Measurements from ENCODE around the gene IL1RAP.

Gene IL1RAP

DNA sequence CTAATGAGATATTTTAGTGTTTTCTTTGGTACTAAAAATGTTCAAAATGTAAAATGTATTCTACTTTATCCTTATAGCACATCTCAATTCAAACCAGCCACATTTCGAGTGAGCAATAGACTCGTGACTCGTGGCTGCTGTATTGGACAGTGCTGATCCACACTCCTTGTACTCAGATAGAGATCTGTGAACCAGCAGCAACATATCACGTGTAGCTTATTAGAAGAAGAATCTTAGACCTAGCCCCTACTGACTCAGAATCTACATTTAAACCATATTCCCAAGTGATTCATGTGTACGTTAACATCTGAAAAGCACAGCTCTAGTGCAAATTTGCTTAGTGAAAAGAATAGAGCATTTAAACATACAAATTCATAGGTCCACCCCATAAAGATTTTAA lies 130.9 kb downstream of the IL1RAP start:
- in situ Hi-C loops (cut with HindIII; ENCODE audit: low sequenced_read_pairs) = no loop called here

GRCh38 chr3:190645932-190646460 lies 132.1 kb downstream of the IL1RAP start:
- in situ Hi-C loops (cut with HindIII; ENCODE audit: low sequenced_read_pairs) = no loop called here

GRCh38 chr3:190646996-190647395 lies 133.1 kb downstream of the IL1RAP start:
- in situ Hi-C loops (cut with HindIII; ENCODE audit: low sequenced_read_pairs) = no loop called here

DNA sequence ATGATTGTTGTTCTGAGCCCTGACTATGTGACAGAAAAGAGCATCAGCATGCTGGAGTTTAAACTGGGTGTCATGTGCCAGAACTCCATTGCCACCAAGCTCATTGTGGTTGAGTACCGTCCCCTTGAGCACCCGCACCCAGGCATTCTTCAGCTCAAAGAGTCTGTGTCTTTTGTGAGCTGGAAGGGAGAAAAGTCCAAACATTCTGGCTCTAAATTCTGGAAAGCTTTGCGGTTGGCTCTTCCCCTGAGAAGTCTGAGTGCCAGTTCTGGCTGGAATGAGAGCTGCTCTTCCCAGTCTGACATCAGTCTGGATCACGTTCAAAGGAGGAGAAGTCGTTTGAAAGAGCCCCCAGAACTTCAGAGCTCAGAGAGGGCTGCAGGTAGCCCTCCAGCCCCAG lies 142.0 kb downstream of the IL1RAP start:
- in situ Hi-C loops (cut with HindIII; ENCODE audit: low sequenced_read_pairs) = no loop called here

DNA sequence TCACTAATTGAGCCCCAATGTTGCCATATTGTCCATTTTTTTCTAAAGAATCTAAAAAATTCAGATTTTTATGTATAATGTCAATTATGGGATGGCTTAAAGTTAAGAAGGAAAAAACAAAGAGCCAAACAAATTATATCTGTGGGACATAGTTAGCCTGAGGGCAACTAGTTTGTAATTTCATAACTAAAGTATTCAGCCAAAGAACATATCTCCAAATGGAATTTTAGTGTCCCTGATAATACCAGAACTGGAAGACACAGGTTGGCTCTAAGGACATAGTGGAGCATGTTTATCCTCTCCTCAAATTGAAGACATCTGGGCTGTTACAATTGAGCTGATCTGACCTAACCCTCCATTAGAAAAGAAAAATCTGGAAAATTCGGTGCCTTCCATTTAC lies 144.2 kb downstream of the IL1RAP start:
- in situ Hi-C loops (cut with HindIII; ENCODE audit: low sequenced_read_pairs) = no loop called here

- in situ Hi-C loops (cut with HindIII; ENCODE audit: low sequenced_read_pairs) = no loop called here
These were observed 152.9 kb downstream of the IL1RAP start for GRCh38 chr3:190666821-190667220.

DNA sequence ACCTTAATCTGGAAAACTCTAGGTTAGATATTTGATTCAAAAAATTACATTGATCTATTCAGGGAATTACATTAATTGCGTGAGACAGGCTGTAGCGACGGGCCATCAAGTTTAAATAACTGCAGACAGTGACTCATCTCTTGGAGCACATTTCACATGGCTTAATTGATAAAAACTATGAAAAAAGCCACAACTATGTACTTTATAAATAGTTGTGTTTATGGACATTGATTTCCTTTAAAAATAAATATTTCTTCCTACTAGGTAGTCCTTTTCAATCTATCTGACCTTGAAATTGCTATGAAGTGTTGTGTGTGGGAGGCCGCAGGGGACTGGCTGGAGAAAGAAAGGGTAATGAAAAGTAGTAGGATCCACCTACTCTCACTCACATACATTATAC lies 157.8 kb downstream of the IL1RAP start:
- in situ Hi-C loops (cut with HindIII; ENCODE audit: low sequenced_read_pairs) = no loop called here

DNA sequence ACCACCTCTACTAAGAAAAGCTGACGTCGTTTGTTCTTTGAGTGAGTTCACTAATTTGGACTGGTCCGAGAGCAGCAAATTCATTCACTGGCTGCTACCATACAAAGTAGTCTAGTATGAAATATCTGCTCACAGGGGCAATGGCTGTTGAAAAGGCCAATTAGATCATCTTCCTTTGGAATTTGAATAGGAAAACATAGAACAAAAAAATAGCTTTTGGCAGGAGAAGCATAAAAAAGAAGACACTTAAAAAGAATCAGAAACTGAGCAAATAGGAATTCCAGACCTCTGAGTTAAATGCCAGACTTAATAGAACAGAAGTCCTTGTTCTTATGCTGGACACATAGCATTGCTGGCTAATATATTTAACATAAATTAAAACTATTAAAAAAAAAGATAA lies 159.3 kb downstream of the IL1RAP start:
- in situ Hi-C loops (cut with HindIII; ENCODE audit: low sequenced_read_pairs) = no loop called here

- in situ Hi-C loops (cut with HindIII; ENCODE audit: low sequenced_read_pairs) = loop anchor here (25.0 kb wide), 1 partner anchor 714 kb away; no protein-coding TSS in a partner anchor
These were observed 162.6 kb downstream of the IL1RAP start for GRCh38 chr3:190676481-190676880.

DNA sequence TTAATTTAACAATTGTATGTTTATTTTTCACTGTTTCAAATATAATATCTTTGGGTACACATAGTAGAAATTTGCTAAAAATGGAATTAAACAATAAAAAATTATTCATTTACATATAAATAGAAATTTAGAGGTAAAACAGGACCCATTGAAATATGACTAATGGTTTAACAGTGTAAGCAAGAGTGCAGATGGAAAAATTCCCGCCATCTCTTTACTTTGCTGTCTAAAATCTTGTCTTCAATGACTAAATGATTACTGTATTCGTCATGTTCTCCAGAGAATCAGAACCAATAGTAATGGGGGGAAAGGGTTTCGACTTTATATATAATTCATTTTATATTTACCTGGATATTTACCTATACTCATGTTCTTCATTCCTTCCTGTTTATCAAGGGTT lies 163.1 kb downstream of the IL1RAP start:
- in situ Hi-C loops (cut with HindIII; ENCODE audit: low sequenced_read_pairs) = loop anchor here (25.0 kb wide), 1 partner anchor 715 kb away; no protein-coding TSS in a partner anchor

DNA sequence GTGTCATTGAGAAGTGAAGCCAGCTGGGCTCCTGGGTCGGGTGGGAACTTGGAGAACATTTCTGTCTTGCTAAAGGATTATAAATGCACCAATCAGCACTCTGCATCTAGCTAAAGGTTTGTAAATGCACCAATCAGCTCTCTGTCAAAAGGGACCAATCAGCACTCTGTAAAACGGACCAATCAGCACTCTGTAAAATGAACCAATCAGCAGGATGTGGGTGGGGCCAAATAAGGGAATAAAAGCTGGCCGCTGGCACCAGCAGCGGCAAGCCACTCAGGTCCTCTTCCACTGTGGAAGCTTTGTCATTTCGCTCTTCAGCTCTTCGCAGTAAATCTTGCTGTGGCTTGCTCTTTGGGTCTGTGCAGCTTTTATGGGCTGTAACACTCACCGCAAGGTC lies 164.0 kb downstream of the IL1RAP start:
- in situ Hi-C loops (cut with HindIII; ENCODE audit: low sequenced_read_pairs) = loop anchor here (25.0 kb wide), 1 partner anchor 716 kb away; no protein-coding TSS in a partner anchor

DNA sequence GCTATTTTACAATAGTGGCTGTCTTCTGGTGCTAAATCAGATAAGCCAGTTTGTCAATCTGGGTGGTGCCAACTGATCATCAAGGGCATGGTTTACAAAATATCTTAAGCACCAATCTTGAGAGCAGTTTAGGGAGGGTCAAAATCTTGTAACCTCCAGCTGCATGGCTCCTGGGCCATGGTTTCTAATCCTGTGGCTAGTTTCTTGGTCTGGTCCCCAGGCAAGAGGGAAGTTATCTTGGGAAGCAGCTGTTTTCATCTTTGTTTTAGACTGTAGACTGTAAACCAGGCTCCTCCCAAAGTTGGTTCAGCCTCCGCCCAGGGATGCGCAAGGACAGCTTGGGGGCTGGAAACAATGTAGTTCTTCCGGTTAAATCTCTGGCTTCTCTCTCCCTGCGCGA lies 166.8 kb downstream of the IL1RAP start:
- in situ Hi-C loops (cut with HindIII; ENCODE audit: low sequenced_read_pairs) = loop anchor here (25.0 kb wide), 1 partner anchor 718 kb away; no protein-coding TSS in a partner anchor

- in situ Hi-C loops (cut with HindIII; ENCODE audit: low sequenced_read_pairs) = loop anchor here (25.0 kb wide), 1 partner anchor 722 kb away; no protein-coding TSS in a partner anchor
These were observed 170.9 kb downstream of the IL1RAP start for GRCh38 chr3:190684776-190685175.

DNA sequence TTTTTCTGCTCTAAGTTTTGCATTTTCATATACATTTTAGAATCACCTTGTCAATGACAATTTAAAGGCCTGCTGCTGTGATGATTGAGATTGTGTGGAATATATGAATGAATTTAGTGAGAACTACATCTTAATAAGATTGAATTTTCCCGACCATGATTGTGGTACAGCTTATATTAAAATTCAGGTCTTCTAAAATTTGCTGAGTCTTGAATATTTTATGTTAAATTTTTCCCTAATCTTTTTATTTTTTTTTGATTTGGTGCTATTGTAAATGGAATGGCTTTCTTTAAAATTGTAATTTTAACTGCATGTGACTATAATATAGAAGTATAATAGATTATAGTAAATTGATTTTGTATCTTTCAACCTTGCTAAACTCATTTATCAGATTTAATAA lies 172.1 kb downstream of the IL1RAP start:
- in situ Hi-C loops (cut with HindIII; ENCODE audit: low sequenced_read_pairs) = loop anchor here (25.0 kb wide), 1 partner anchor 724 kb away; no protein-coding TSS in a partner anchor

- in situ Hi-C loops (cut with HindIII; ENCODE audit: low sequenced_read_pairs) = loop anchor here (25.0 kb wide), 1 partner anchor 728 kb away; no protein-coding TSS in a partner anchor
These were observed 176.4 kb downstream of the IL1RAP start for GRCh38 chr3:190690246-190690645.

GRCh38 chr3:190692256-190692655 lies 178.4 kb downstream of the IL1RAP start:
- in situ Hi-C loops (cut with HindIII; ENCODE audit: low sequenced_read_pairs) = loop anchor here (25.0 kb wide), 1 partner anchor 730 kb away; no protein-coding TSS in a partner anchor

GRCh38 chr3:190694335-190695001 lies 180.6 kb downstream of the IL1RAP start:
- in situ Hi-C loops (cut with HindIII; ENCODE audit: low sequenced_read_pairs) = loop anchor here (25.0 kb wide), 1 partner anchor 732 kb away; no protein-coding TSS in a partner anchor

GRCh38 chr3:190695225-190695624 lies 181.3 kb downstream of the IL1RAP start:
- in situ Hi-C loops (cut with HindIII; ENCODE audit: low sequenced_read_pairs) = loop anchor here (25.0 kb wide), 1 partner anchor 733 kb away; no protein-coding TSS in a partner anchor

- in situ Hi-C loops (cut with HindIII; ENCODE audit: low sequenced_read_pairs) = loop anchor here (25.0 kb wide), 1 partner anchor 734 kb away; no protein-coding TSS in a partner anchor
These were observed 182.1 kb downstream of the IL1RAP start for GRCh38 chr3:190695994-190696393.

DNA sequence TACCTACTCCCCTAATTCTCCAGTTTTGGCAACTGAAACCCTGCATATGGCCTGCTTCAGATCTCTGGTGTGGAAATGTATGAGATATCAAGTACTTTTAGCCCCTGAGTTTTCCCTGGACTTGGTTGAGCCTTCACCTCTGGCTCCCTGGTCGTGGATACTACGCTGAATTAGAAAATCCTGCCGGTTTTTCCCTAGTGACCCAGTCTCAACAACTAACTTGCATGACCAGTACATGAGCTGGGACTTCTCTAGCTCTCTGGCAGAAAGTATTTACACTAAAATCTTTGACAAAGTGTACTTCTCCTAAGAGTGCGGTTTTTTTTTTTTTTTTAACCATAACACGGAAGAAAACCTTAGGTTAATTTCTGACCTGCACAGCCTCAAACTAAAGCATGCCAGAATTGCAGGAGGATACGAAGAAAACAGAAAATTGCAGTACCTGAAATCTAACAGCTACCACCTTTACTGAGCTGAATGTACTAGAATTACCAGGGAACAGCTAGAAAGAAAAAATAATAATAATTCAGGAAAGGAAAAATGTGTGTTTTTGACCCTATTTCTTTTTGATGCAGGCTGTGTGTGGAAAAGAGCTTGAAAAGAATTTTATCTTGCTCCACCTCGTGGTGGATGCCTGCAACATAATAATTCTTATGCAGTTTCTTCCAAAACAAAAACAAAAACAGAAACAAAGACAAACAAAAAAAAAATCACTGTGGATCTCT lies 183.1 kb downstream of the IL1RAP start:
- in situ Hi-C loops (cut with HindIII; ENCODE audit: low sequenced_read_pairs) = loop anchor here (25.0 kb wide), 1 partner anchor 735 kb away; no protein-coding TSS in a partner anchor

DNA sequence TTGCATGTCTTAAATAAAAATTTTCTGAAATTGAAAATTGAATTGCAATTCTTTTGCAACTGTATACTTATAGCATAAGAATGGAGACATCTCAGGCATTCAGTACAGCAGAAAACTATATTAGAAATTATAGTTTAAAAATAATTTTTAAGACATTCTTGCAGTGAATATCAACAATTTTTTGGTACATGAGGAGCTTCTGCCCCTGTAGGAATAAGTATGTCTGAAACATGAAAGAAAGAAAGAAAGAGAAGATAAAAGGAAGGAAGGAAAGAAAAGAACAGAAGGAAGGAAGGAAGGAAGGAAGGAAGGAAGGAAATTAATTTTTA lies 183.6 kb downstream of the IL1RAP start:
- in situ Hi-C loops (cut with HindIII; ENCODE audit: low sequenced_read_pairs) = loop anchor here (25.0 kb wide), 1 partner anchor 735 kb away; no protein-coding TSS in a partner anchor

Data from DLD1 (cell line).